Tibial nerve (tissue), 4 donors: ENCODE data around the gene FNDC3B.

Source experiments
- CTCF ChIP-seq, 5 experiments: fragments of 200-600 bp in 3 of 5; fragments of 450-650 bp in 2 of 5; sonication (generic) in 3 of 5; IDR thresholded peaks; one replicate each; pipeline ENCODE4 v1.5.1; 2016 to 2019; ENCODE audit warnings: antibody characterized with exemption in 5 of 5, mild to moderate bottlenecking in 3 of 5, moderate library complexity in 2 of 5
- EP300 ChIP-seq, 2 donors: sonication (generic); formaldehyde crosslinking; IDR thresholded peaks; one replicate each; pipeline ENCODE4 v1.6.1; 2017; ENCODE audit warnings: antibody characterized with exemption in 2 of 2, mild to moderate bottlenecking in 1 of 2
- POLR2A ChIP-seq, 2 donors: fragments of 450-650 bp; IDR thresholded peaks; one replicate each; pipeline ENCODE4 v1.6.1; 2017; ENCODE audit warnings: antibody characterized with exemption in 2 of 2, mild to moderate bottlenecking in 2 of 2, moderate library complexity in 2 of 2

- TF ChIP-seq EP300 (IDR thresholded peaks at IDR 0.05) (no peak), CTCF (IDR thresholded peaks at IDR 0.05) (no peak), POLR2A (IDR thresholded peaks at IDR 0.05) (no peak)
Measured at GRCh38 chr3:172042136-172042662, 2.8 kb downstream of the FNDC3B start.
